ENCODE measurements around the gene ASB14. TPM values are rescaled to one million over a fixed set of nuclear protein-coding genes. Genes with fewer than 3 reads are reported as not detected.

The ASB14 gene
- total RNA-seq, 1 experiment from 2014 or later: not detected

- intact Hi-C loops (cut with micrococcal nuclease; ENCODE audit: unreplicated experiment): no loop called here
- Histone ChIP-seq H3K4me1 (ENCODE audit: insufficient read depth, low read length, poor library complexity, severe bottlenecking) (no peaks in the 10 kb centered on the region), H3K4me3 (ENCODE audit: low read depth, low read length, poor library complexity, severe bottlenecking) (no peak overlapping the region), H3K36me3 (ENCODE audit: insufficient read depth, low read length, poor library complexity, severe bottlenecking) (no peaks in the 10 kb centered on the region), H3K27me3 (replicated peaks; ENCODE audit: insufficient read depth, low read depth, low read length, poor library complexity) (no peaks in the 10 kb centered on the region), H3K9me3 (ENCODE audit: low read depth, low read length, poor library complexity, severe bottlenecking) (no peaks in the 10 kb centered on the region), H3K27ac (ENCODE audit: low read depth, low read length, poor library complexity, severe bottlenecking) (no peak overlapping the region)
- ChIA-PET CTCF (no interaction called here), POLR2A (ENCODE audit: low non-redundant PET) (no interaction called here)
- TF ChIP-seq EZH2 (IDR thresholded peaks at IDR 0.05; ENCODE audit: borderline replicate concordance, low read depth, low read length, poor library complexity, severe bottlenecking): no peak
- no peak for TF ChIP-seq CTCF (conservative IDR thresholded peaks at IDR 0.05; ENCODE audit: low read depth, low read length)
- BruUV-seq (replicated peaks): no TSS peak
- DNase-seq (ENCODE audit: low spot score): no peak
Measured at GRCh38 chr3:57298041-57298440, 5.6 kb upstream of the ASB14 start.

GRCh38 chr3:57292897-57293526, 527 bp upstream of the ASB14 start:
- no peaks in the 10 kb centered on the region for H3K4me1 ChIP-seq (ENCODE audit: insufficient read depth, low read length, poor library complexity, severe bottlenecking)
- H3K27me3 ChIP-seq (replicated peaks; ENCODE audit: insufficient read depth, low read depth, low read length, poor library complexity): no peaks in the 10 kb centered on the region
- H3K9me3 ChIP-seq (ENCODE audit: low read depth, low read length, poor library complexity, severe bottlenecking): no peaks in the 10 kb centered on the region
- CTCF ChIA-PET: no interaction called here
- POLR2A ChIA-PET (ENCODE audit: low non-redundant PET): no interaction called here
- H3K36me3 ChIP-seq (ENCODE audit: insufficient read depth, low read length, poor library complexity, severe bottlenecking): no peaks in the 10 kb centered on the region
- intact Hi-C loops (cut with micrococcal nuclease; ENCODE audit: unreplicated experiment): no loop called here
- no peak overlapping the region for H3K27ac ChIP-seq (ENCODE audit: low read depth, low read length, poor library complexity, severe bottlenecking)
- BruUV-seq (replicated peaks): no TSS peak
- H3K4me3 ChIP-seq (ENCODE audit: low read depth, low read length, poor library complexity, severe bottlenecking): no peak overlapping the region
- DNase-seq (ENCODE audit: low spot score): no peak
- TF ChIP-seq EZH2 (IDR thresholded peaks at IDR 0.05; ENCODE audit: borderline replicate concordance, low read depth, low read length, poor library complexity, severe bottlenecking) (no peak), CTCF (conservative IDR thresholded peaks at IDR 0.05; ENCODE audit: low read depth, low read length) (no peak)

- no peak overlapping the region for H3K4me3 ChIP-seq (ENCODE audit: low read depth, low read length, poor library complexity, severe bottlenecking)
- no peaks in the 10 kb centered on the region for H3K27me3 ChIP-seq (replicated peaks; ENCODE audit: insufficient read depth, low read depth, low read length, poor library complexity)
- no peaks in the 10 kb centered on the region for H3K36me3 ChIP-seq (ENCODE audit: insufficient read depth, low read length, poor library complexity, severe bottlenecking)
- intact Hi-C loops (cut with micrococcal nuclease; ENCODE audit: unreplicated experiment): no loop called here
- H3K4me1 ChIP-seq (ENCODE audit: insufficient read depth, low read length, poor library complexity, severe bottlenecking): no peaks in the 10 kb centered on the region
- DNase-seq (ENCODE audit: low spot score): no peak
- no peak overlapping the region for H3K27ac ChIP-seq (ENCODE audit: low read depth, low read length, poor library complexity, severe bottlenecking)
- no peaks in the 10 kb centered on the region for H3K9me3 ChIP-seq (ENCODE audit: low read depth, low read length, poor library complexity, severe bottlenecking)
- no peak for TF ChIP-seq EZH2 (IDR thresholded peaks at IDR 0.05; ENCODE audit: borderline replicate concordance, low read depth, low read length, poor library complexity, severe bottlenecking)
- BruUV-seq (replicated peaks): no TSS peak
- POLR2A ChIA-PET (ENCODE audit: low non-redundant PET): no interaction called here
- CTCF ChIA-PET: no interaction called here
Measured at GRCh38 chr3:57288403-57288802, 4.1 kb downstream of the ASB14 start.

- Histone ChIP-seq H3K4me1 (ENCODE audit: insufficient read depth, low read length, poor library complexity, severe bottlenecking) (no peaks in the 10 kb centered on the region), H3K4me3 (ENCODE audit: low read depth, low read length, poor library complexity, severe bottlenecking) (no peak overlapping the region), H3K36me3 (ENCODE audit: insufficient read depth, low read length, poor library complexity, severe bottlenecking) (no peaks in the 10 kb centered on the region), H3K9me3 (ENCODE audit: low read depth, low read length, poor library complexity, severe bottlenecking) (no peaks in the 10 kb centered on the region), H3K27me3 (replicated peaks; ENCODE audit: insufficient read depth, low read depth, low read length, poor library complexity) (no peaks in the 10 kb centered on the region), H3K27ac (ENCODE audit: low read depth, low read length, poor library complexity, severe bottlenecking) (no peak overlapping the region)
- intact Hi-C loops (cut with micrococcal nuclease; ENCODE audit: unreplicated experiment): no loop called here
- ChIA-PET POLR2A (ENCODE audit: low non-redundant PET) (no interaction called here), CTCF (no interaction called here)
- no TSS peak for BruUV-seq (replicated peaks)
- TF ChIP-seq CTCF (conservative IDR thresholded peaks at IDR 0.05; ENCODE audit: low read depth, low read length) (no peak), EZH2 (IDR thresholded peaks at IDR 0.05; ENCODE audit: borderline replicate concordance, low read depth, low read length, poor library complexity, severe bottlenecking) (no peak)
- DNase-seq (ENCODE audit: low spot score): no peak
Measured at GRCh38 chr3:57287205-57287604, 5.3 kb downstream of the ASB14 start.

Data from A673 (cell line).